Measurements from ENCODE around the gene SPACA4. TPM values are rescaled to one million over a fixed set of nuclear protein-coding genes. Genes with fewer than 3 reads are reported as not detected.

The SPACA4 gene
- polyA plus RNA-seq, 4 donors = 0.22 to 4.9 TPM; not detected in 2

DNA sequence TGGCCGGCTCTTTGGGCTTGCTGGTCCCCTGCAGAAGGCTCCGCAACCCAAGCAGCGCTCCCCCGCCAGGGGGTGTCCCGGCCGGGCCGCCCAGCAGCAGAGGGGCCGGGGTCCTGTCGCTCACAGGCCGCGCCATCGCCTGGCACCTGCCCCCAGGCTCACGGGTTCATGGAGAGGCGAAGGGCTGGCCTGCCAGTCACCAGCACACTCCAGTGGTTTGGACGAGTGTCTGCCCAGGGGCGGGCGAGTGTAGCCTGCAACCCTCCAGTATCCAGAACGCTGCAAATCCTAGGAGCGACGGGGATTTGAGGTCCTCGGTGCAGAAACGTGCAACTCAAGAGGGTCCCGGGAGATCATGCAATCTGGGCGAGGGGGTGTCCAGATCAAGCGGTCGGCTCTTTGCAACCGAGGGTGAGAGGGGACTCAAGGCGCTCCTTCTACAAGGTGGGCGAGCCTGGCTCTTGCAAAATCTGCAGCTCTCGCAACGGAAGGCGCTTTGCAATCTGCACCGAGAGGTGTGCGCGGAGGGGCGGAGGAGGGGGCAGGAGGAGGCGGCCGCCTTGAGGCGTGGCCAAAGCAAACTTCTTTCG lies 30.4 kb downstream of the SPACA4 start, which contains the start of gene DBP:
Gene DBP (minus strand): TSS at position 521 of the 590 bp plus-strand sequence. CDS start 385 bp downstream, at position 136.
- peak in 1 of 2 donors; percentile 62 for DNase-seq
- WGBS, 3 donors = 1% methylated on average over 32 to 40 of the region's 40 CpGs
- Histone ChIP-seq H3K9me3 (ENCODE audit: control insufficient read depth in 2 of 2, insufficient read depth in 1 of 2, low read depth in 1 of 2, low read length in 1 of 2) (no peaks in the 10 kb centered on the region), H3K36me3 (ENCODE audit: control insufficient read depth in 3 of 3, insufficient read depth in 2 of 3, low read depth in 1 of 3, low read length in 3 of 3) (peaks cover 0 to 3% (median 0%) of the 10 kb centered on the region in 3 donors), H3K27me3 (ENCODE audit: control insufficient read depth in 3 of 3, insufficient read depth in 3 of 3, low read length in 3 of 3) (peaks cover 0 to 5% (median 0%) of the 10 kb centered on the region in 3 donors), H3K4me3 (ENCODE audit: low read depth in 1 of 3, low read length in 3 of 3) (peak within 1 kb of the TSS; percentile 50 to 94 (median 67)), H3K4me1 (ENCODE audit: control insufficient read depth in 3 of 3, insufficient read depth in 2 of 3, low read depth in 1 of 3, low read length in 2 of 3) (peaks cover 7 to 49% (median 16%) of the 10 kb centered on the region in 3 donors), H3K27ac (ENCODE audit: low read depth in 1 of 3, low read length in 2 of 3) (peak within 1 kb of the TSS; percentile 78 to 92 (median 86))
- no peak for FAIRE-seq

DNA sequence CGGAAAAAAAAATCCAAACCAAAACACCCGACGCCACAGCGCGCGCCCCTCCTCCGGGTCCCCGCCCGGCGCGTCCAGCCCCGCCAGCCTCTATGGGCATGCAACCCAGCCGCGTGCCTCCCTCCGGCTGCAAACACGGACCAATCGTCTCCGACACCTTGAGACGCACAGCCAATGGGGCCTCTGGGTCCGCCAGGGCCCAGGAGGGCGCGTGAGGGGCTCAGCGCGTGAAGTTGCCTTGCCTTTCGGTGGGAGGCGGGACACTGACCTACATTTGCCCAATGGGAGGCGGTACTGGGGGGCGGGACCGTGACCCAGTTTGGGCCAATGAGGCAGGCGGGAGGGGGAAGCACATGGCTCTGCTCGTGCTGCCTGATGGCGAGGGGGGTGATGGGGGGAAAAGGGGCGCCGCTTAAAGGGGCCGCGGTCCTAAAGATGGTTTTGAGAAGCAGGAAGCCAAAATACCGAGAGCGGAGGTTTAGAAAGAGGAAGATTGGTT lies 31.0 kb downstream of the SPACA4 start:
- H3K27me3 ChIP-seq (ENCODE audit: control insufficient read depth in 3 of 3, insufficient read depth in 3 of 3, low read length in 3 of 3) = peaks cover 0 to 5% (median 0%) of the 10 kb centered on the region in 3 donors
- peak overlapping the region in 2 of 3 donors; percentile 50 to 94 for H3K4me3 ChIP-seq (ENCODE audit: low read depth in 1 of 3, low read length in 3 of 3)
- H3K4me1 ChIP-seq (ENCODE audit: control insufficient read depth in 3 of 3, insufficient read depth in 2 of 3, low read depth in 1 of 3, low read length in 2 of 3) = peaks cover 7 to 46% (median 16%) of the 10 kb centered on the region in 3 donors
- H3K27ac ChIP-seq (ENCODE audit: low read depth in 1 of 3, low read length in 2 of 3) = peak overlapping the region; percentile 78 to 92 (median 86)
- DNase-seq = peak; percentile 99
- 0 to 1% (median 1%) methylated on average over 35 to 38 of the region's 38 CpGs for WGBS, 3 donors
- H3K9me3 ChIP-seq (ENCODE audit: control insufficient read depth in 2 of 2, insufficient read depth in 1 of 2, low read depth in 1 of 2, low read length in 1 of 2) = no peaks in the 10 kb centered on the region
- no peak for FAIRE-seq
- no peaks in the 10 kb centered on the region for H3K36me3 ChIP-seq (ENCODE audit: control insufficient read depth in 3 of 3, insufficient read depth in 2 of 3, low read depth in 1 of 3, low read length in 3 of 3)

DNA sequence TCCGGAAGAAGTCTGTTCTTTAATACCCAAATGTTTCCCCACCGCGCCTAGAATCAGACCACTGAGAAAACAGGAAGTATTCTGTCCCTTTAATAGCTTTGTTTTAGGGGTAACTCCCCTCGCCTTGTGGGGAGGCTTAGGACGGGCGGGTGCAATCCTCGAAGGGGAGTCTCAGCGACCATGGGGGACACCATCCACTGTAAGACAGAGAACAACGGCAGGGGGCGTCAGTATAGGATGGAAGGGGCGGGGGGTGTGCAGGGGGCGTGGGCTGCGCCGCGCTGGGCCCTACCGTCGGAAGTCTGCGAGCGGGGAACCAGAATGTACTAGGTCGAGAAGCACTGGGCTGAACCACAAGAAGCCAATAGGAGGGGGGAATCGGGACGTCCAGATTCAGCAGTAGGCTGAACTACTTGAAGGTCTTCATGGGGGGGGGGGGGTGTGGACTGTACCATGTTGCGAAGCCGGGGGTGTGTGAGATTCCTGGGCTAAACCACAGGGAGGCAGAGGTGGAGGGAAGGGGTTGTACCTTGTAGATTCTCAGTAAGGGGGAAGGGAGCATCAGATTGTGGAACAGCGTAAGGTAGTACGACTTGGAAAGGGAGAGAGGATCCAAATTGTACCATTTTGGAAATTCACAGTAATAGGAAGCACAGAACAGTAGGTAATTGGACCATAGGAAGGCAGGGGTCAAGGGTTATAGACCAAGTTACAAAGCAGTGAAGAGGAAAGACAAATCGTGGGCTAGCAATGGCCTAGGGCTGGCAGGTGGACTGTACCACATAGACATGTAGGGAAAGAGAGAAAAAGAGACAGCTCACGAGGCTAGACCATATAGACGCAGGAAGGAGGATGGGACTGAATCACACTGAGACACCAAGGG lies 31.6 kb downstream of the SPACA4 start:
- 5 to 9% (median 7%) methylated on average over 28 to 29 of the region's 29 CpGs for WGBS, 3 donors
- no peaks in the 10 kb centered on the region for H3K9me3 ChIP-seq (ENCODE audit: control insufficient read depth in 2 of 2, insufficient read depth in 1 of 2, low read depth in 1 of 2, low read length in 1 of 2)
- peaks cover 0 to 5% (median 0%) of the 10 kb centered on the region in 3 donors for H3K27me3 ChIP-seq (ENCODE audit: control insufficient read depth in 3 of 3, insufficient read depth in 3 of 3, low read length in 3 of 3)
- no peaks in the 10 kb centered on the region for H3K36me3 ChIP-seq (ENCODE audit: control insufficient read depth in 3 of 3, insufficient read depth in 2 of 3, low read depth in 1 of 3, low read length in 3 of 3)
- peaks cover 7 to 39% (median 16%) of the 10 kb centered on the region in 3 donors for H3K4me1 ChIP-seq (ENCODE audit: control insufficient read depth in 3 of 3, insufficient read depth in 2 of 3, low read depth in 1 of 3, low read length in 2 of 3)
- DNase-seq (peak; percentile 90 to 93), FAIRE-seq (no peak)
- peak overlapping the region; percentile 78 to 92 (median 86) for H3K27ac ChIP-seq (ENCODE audit: low read depth in 1 of 3, low read length in 2 of 3)
- H3K4me3 ChIP-seq (ENCODE audit: low read depth in 1 of 3, low read length in 3 of 3) = peak overlapping the region in 2 of 3 donors; percentile 50 to 94

DNA sequence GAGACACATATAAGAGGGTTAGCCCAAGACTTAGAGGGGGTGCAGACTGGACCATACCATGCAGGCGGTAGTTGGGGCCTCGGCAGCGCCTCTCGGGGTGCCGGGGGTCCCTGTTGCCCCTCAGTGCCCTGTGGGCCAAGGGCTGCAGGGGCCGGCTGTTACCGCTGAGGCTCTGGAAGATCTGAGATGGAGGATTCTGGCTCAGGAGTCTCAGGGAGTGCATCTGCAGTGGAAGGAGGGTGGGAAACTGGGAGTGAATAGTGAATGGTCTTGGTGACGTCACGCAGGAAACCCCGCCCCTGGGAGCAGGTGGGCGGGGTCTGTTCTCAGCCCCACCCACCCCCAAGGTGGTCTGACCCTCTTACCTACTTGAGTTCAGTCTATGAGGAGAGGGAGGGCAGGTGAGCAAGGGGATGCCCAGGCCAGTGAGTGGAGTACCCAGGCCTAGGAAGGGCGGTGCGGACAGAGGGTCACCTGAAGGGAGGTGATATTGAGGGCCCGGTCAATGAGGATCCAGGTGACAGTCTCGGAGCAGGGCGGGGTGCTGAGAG lies 32.4 kb downstream of the SPACA4 start:
- WGBS, 3 donors = 76 to 79% (median 78%) methylated on average over 15 to 16 of the region's 16 CpGs
- FAIRE-seq (no peak), DNase-seq (peak in 1 of 2 donors; percentile 26)
- Histone ChIP-seq H3K4me3 (ENCODE audit: low read depth in 1 of 3, low read length in 3 of 3) (no peak overlapping the region), H3K9me3 (ENCODE audit: control insufficient read depth in 2 of 2, insufficient read depth in 1 of 2, low read depth in 1 of 2, low read length in 1 of 2) (no peaks in the 10 kb centered on the region), H3K36me3 (ENCODE audit: control insufficient read depth in 3 of 3, insufficient read depth in 2 of 3, low read depth in 1 of 3, low read length in 3 of 3) (no peaks in the 10 kb centered on the region), H3K4me1 (ENCODE audit: control insufficient read depth in 3 of 3, insufficient read depth in 2 of 3, low read depth in 1 of 3, low read length in 2 of 3) (peaks cover 7 to 32% (median 11%) of the 10 kb centered on the region in 3 donors), H3K27me3 (ENCODE audit: control insufficient read depth in 3 of 3, insufficient read depth in 3 of 3, low read length in 3 of 3) (peaks cover 0 to 5% (median 0%) of the 10 kb centered on the region in 3 donors), H3K27ac (ENCODE audit: low read depth in 1 of 3, low read length in 2 of 3) (peak overlapping the region; percentile 78 to 92 (median 86))

DNA sequence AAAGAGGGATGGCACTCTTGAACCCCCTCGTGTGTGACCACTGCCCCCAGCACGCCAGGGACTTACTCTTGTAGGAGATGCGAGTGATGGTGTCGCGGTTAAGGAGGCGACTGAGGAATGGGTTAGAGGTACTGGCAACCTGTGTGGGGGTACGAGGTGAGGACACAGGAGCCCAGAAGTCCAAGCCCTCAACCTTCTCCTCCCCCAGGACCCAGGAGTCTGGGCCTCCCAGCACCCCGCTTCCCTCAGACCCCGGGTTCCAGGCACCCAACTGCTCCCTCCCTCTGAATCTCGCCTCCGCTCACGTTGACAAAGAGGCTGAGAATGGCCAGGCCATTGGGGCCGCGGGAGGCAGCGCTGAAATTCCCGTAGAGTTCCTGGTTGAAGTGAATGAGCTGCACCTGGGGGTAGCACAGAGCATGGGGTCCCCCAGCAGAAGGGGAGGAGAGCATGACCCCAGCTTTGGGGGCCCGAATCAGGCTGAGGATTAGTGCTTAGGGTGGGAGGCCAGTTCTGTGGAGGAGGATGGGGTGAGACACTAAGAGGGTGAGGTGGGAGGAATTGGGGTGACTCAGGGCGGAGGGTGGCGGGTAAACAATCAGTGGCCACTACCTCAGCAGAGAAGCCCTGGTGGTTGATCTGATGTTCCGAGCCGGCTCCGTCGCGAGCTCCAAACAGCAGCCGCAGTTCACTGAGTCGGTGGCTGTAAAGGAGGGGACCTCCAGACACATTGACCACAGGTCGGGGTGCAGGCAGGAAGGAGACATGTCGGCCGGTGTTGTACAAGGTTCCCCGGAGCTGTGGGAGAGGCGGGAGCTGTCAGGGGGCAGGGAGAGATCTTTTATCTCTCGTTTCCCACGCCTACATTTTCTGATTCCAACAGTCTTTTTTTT lies 33.2 kb downstream of the SPACA4 start:
- FAIRE-seq (no peak), DNase-seq (peak; percentile 51 to 64)
- 44 to 62% (median 51%) methylated on average over 33 of the region's 33 CpGs for WGBS, 3 donors
- Histone ChIP-seq H3K9me3 (ENCODE audit: control insufficient read depth in 2 of 2, insufficient read depth in 1 of 2, low read depth in 1 of 2, low read length in 1 of 2) (no peaks in the 10 kb centered on the region), H3K27ac (ENCODE audit: low read depth in 1 of 3, low read length in 2 of 3) (peak overlapping the region in 2 of 3 donors; percentile 27 to 39), H3K4me1 (ENCODE audit: control insufficient read depth in 3 of 3, insufficient read depth in 2 of 3, low read depth in 1 of 3, low read length in 2 of 3) (peaks cover 6 to 25% (median 7%) of the 10 kb centered on the region in 3 donors), H3K27me3 (ENCODE audit: control insufficient read depth in 3 of 3, insufficient read depth in 3 of 3, low read length in 3 of 3) (peaks cover 0 to 5% (median 0%) of the 10 kb centered on the region in 3 donors), H3K4me3 (ENCODE audit: low read depth in 1 of 3, low read length in 3 of 3) (peak overlapping the region in 2 of 3 donors; percentile 12 to 16), H3K36me3 (ENCODE audit: control insufficient read depth in 3 of 3, insufficient read depth in 2 of 3, low read depth in 1 of 3, low read length in 3 of 3) (no peaks in the 10 kb centered on the region)

DNA sequence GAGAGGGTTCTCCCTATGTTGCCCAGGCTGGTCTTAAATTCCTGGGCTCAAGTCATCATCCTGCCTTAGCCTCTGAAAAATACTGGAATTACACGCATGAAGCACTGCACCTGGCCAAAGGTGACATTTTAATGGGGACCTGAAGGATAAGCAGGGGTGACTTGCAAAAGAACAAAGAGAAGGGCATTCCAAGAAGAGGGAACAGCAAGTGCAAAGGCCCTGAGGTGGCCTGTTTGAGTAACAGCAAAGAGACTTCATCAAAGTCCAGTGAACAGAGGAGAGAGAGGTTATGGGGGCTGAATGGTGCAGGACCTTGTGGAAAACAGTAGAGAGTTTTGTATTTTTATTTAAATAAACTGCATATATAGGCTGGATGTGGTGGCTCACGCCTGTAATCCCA lies 35.3 kb downstream of the SPACA4 start:
- DNase-seq (no peak), FAIRE-seq (no peak)
- WGBS, 3 donors = 86 to 89% (median 88%) methylated on average over 2 of the region's 2 CpGs
- H3K9me3 ChIP-seq (ENCODE audit: control insufficient read depth in 2 of 2, insufficient read depth in 1 of 2, low read depth in 1 of 2, low read length in 1 of 2) = no peaks in the 10 kb centered on the region
- peaks cover 3 to 27% (median 5%) of the 10 kb centered on the region in 3 donors for H3K4me1 ChIP-seq (ENCODE audit: control insufficient read depth in 3 of 3, insufficient read depth in 2 of 3, low read depth in 1 of 3, low read length in 2 of 3)
- H3K4me3 ChIP-seq (ENCODE audit: low read depth in 1 of 3, low read length in 3 of 3) = no peak overlapping the region
- no peaks in the 10 kb centered on the region for H3K36me3 ChIP-seq (ENCODE audit: control insufficient read depth in 3 of 3, insufficient read depth in 2 of 3, low read depth in 1 of 3, low read length in 3 of 3)
- no peak overlapping the region for H3K27ac ChIP-seq (ENCODE audit: low read depth in 1 of 3, low read length in 2 of 3)
- H3K27me3 ChIP-seq (ENCODE audit: control insufficient read depth in 3 of 3, insufficient read depth in 3 of 3, low read length in 3 of 3) = peaks cover 0 to 8% (median 0%) of the 10 kb centered on the region in 3 donors

DNA sequence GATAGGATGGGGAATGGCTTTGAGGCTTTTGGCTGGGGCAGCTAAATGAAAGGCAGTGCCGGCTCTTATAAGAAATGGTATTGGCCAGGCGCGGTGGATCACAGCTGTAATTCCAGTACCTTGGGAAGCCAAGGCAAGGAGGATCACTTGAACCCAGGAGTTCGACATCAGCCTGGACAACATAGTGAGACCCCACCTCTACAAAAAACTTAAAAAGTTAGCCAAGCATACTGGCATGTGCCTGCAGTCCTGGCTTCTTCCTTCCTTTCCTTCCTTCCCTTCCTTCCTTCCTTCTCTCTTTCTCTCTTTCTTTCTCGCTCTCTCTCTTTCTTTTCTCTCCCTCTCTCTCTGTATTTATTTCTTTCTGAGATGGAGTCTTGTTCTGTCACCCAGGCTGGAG lies 36.3 kb downstream of the SPACA4 start:
- no peak for FAIRE-seq
- 89 to 94% (median 90%) methylated on average over 5 of the region's 5 CpGs for WGBS, 3 donors

More for the DNA sequence above, 36.3 kb downstream of the SPACA4 start:
- no peaks in the 10 kb centered on the region for H3K9me3 ChIP-seq (ENCODE audit: control insufficient read depth in 2 of 2, insufficient read depth in 1 of 2, low read depth in 1 of 2, low read length in 1 of 2)
- no peak overlapping the region for H3K27ac ChIP-seq (ENCODE audit: low read depth in 1 of 3, low read length in 2 of 3)
- no peaks in the 10 kb centered on the region for H3K36me3 ChIP-seq (ENCODE audit: control insufficient read depth in 3 of 3, insufficient read depth in 2 of 3, low read depth in 1 of 3, low read length in 3 of 3)
- H3K4me1 ChIP-seq (ENCODE audit: control insufficient read depth in 3 of 3, insufficient read depth in 2 of 3, low read depth in 1 of 3, low read length in 2 of 3) = peaks cover 3 to 27% (median 5%) of the 10 kb centered on the region in 3 donors
- H3K4me3 ChIP-seq (ENCODE audit: low read depth in 1 of 3, low read length in 3 of 3) = no peak overlapping the region
- H3K27me3 ChIP-seq (ENCODE audit: control insufficient read depth in 3 of 3, insufficient read depth in 3 of 3, low read length in 3 of 3) = peaks cover 0 to 8% (median 0%) of the 10 kb centered on the region in 3 donors
- no peak for DNase-seq

Measured in small intestine (tissue), 7 donors.